Inflammatory macrophage treated with lipopolysaccharide for 1 hour (primary cell): ENCODE results near the gene KREMEN2.

Source experiments
- DNase-seq, 2 donors: peaks; one replicate each; pipeline ENCODE4 v3.0.0-alpha.2; 2020 to 2022

Gene KREMEN2

DNA sequence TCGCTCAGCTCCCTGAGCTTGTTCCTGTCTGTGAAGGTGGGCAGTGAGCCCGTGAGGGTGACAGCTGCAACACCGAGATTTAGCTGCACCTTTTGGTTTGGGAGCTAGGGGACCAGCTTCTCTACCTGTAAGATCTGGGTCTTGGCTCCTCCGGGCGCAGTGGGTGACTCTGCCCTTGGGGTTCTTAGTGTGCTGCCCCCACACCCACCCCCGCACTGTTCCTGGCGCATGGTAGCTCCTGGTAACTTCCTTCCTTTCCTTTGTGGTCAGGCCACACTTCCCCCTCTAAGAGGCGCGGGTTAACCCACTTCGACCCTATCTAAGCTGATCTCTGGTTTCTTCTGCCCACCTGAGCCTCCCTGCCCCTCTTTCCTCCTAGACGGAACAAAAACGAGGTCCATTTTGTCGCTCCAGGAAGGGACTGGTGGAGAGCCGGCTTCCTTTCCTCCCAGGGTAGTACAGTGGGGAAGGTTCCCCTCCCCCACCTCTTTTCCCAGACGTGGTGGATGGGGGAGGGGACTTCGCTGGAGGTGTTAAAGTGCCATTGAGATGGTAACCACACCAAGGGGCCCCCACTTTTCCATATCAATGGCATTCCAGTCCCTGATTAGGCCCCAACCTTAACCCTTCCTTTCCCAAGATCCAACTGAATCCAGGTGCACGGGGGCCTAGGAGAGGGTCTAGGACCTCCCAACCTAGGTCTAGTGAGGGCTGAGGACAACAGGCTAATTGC lies 44.0 kb downstream of the KREMEN2 start:
- peak; percentile 50 to 54 for DNase-seq

- DNase-seq = no peak
These were observed 44.6 kb downstream of the KREMEN2 start for GRCh38 chr16:3008690-3009037.

- DNase-seq = no peak
These were observed 45.7 kb downstream of the KREMEN2 start for GRCh38 chr16:3009568-3010390.

- no peak for DNase-seq
These were observed 46.4 kb downstream of the KREMEN2 start for GRCh38 chr16:3010510-3010909.

- DNase-seq = no peak
These were observed 48.2 kb downstream of the KREMEN2 start for GRCh38 chr16:3012246-3012645.

GRCh38 chr16:3012828-3013420 lies 48.8 kb downstream of the KREMEN2 start, which contains the start of gene CLDN9:
TSS of gene CLDN9 (plus strand) at chr16:3012923. CDS start at chr16:3013363, 440 bp downstream.
- DNase-seq = no peak

- no peak for DNase-seq
These were observed 49.4 kb downstream of the KREMEN2 start for GRCh38 chr16:3013491-3013951.

GRCh38 chr16:3013998-3014690 lies 50.1 kb downstream of the KREMEN2 start:
- no peak for DNase-seq

DNA sequence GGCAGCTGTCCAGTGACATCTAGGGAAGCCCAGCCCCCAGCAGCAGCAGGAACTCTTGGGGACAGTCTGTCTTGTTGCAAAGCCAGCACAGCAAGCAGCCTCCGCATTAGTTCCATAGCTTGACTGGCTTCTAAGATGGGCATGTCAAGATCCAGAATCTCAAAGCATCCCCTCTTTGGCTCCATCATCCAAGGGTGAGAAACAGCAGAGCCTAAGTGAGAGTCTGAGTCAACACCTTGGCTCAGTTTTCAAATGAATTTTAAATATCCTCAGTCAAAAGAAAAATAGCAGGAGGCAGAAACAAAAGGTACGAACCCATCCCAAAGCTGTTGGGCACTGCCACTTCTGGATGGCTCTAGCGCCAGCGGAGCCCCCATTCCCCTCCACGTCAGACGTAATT lies 50.9 kb downstream of the KREMEN2 start:
- no peak for DNase-seq

- DNase-seq = no peak
These were observed 51.9 kb downstream of the KREMEN2 start for GRCh38 chr16:3015865-3016521.

GRCh38 chr16:3017344-3017743 lies 53.3 kb downstream of the KREMEN2 start:
- DNase-seq = no peak
